Urinary bladder (tissue), 4 donors: Measurements from ENCODE around the gene CHMP2B. TPM values are rescaled to one million over a fixed set of nuclear protein-coding genes. Genes with fewer than 3 reads are reported as not detected.

Experiments used
- DNase-seq: peaks from one replicate; pipeline ENCODE4 v3.0.0-alpha.2; 2015; ENCODE audit errors: extremely low spot score
- H3K27ac ChIP-seq: one replicate; pipeline ENCODE4 v1.5.1; 2013; ENCODE audit warnings: low read depth, mild to moderate bottlenecking, moderate library complexity
- H3K36me3 ChIP-seq: one replicate; pipeline ENCODE4 v1.6.1; 2013; ENCODE audit warnings: mild to moderate bottlenecking, moderate library complexity; ENCODE audit not compliant: insufficient read depth
- H3K4me1 ChIP-seq: one replicate; pipeline ENCODE4 v1.6.1; 2013; ENCODE audit warnings: mild to moderate bottlenecking, moderate library complexity; ENCODE audit not compliant: insufficient read depth
- H3K4me3 ChIP-seq: one replicate; pipeline ENCODE4 v1.5.1; 2013; ENCODE audit warnings: low read depth, low read length
- WGBS: extraction: QIAGEN DNeasy Blood & Tissue Kit; methylation state at CpG from one replicate; pipeline ENCODE4 v1.1.7; 2013; 5-methylcytosine and 5-hydroxymethylcytosine counted together
- polyA plus RNA-seq: library from polyadenylated mRNA; stranded (reverse); fragments of 200-250 nt; gene quantifications from one replicate; pipeline ENCODE4 v1.2.3, GENCODE V29; 2013
- total RNA-seq: library from RNA; depleted of rRNA; stranded (reverse); fragments of >200 nt; gene quantifications from one replicate; pipeline ENCODE4 v1.2.3, GENCODE V29; 2014
- donor health status: healthy with polysubstance abuse.
- donor health status: healthy.

CHMP2B gene, protein sequence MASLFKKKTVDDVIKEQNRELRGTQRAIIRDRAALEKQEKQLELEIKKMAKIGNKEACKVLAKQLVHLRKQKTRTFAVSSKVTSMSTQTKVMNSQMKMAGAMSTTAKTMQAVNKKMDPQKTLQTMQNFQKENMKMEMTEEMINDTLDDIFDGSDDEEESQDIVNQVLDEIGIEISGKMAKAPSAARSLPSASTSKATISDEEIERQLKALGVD
- total RNA-seq (51.1 TPM), polyA plus RNA-seq (35.9 TPM)

DNA sequence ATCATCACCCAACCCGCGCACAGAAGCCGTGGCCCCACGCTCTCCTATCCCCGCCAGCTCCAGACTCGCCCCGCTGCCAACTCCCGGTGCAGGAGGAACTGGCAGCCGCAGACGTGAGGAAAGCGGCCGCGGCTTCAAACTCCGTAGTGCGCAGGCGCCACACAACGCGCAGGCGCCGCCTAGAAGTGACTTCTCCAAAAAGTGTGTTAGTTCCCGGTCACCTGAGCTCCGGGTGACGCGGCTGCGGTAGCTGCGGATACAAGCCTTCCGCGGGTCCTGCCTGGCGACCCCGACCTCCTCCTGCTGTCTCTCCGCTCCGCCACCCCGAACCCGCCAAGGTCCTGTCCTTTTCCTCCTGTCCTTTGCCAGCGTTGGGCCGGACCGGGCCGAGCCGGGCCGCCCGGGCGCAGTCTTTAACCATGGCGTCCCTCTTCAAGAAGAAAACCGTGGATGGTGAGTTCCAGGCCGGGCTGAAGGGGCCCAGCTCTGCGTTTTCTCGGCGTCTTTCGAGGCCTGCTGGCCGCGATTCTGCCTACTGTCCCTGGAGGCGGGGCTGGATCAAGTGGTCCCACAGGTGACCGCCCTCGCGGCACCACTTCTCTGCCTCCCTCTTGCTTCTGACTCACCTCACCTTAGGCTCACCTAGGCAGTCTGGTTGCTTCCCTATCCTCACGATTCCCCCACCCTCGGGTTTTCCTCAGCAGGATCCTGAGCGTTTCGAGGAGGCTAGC is at the start of gene CHMP2B:
CHMP2B (plus strand) TSS at position 206 of the 731 bp plus-strand sequence; CDS start at position 420, 214 bp downstream.
- DNase-seq = peak; percentile 87
- Histone ChIP-seq H3K27ac (peak within 1 kb of the TSS; percentile 98), H3K4me1 (no peaks in the 10 kb centered on the region), H3K4me3 (peak within 1 kb of the TSS; percentile 76), H3K36me3 (no peaks in the 10 kb centered on the region)
- WGBS = under 1% methylated on average over 59 of the region's 59 CpGs

DNA sequence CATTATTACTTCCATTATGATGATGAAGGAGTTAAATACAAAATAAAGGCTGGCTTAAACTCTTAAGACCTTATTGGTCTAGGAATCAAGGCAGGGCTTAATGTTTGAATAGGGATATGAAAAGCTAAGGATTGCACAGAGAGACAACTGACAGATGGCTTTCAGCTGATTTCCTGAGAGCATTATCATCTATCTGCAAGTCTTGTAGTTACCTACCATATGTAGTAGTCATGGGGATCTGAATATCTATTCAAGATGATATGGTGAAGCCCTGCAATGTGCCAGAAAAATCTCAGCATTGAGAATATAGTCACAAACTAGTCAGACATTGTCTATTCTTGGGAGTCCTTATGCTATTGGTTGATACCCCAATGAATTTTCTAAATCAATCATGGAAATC is 47.5 kb upstream of the CHMP2B start:
- Histone ChIP-seq H3K4me3 (no peak overlapping the region), H3K27ac (no peak overlapping the region), H3K4me1 (no peaks in the 10 kb centered on the region), H3K36me3 (no peaks in the 10 kb centered on the region)
- no peak for DNase-seq

DNA sequence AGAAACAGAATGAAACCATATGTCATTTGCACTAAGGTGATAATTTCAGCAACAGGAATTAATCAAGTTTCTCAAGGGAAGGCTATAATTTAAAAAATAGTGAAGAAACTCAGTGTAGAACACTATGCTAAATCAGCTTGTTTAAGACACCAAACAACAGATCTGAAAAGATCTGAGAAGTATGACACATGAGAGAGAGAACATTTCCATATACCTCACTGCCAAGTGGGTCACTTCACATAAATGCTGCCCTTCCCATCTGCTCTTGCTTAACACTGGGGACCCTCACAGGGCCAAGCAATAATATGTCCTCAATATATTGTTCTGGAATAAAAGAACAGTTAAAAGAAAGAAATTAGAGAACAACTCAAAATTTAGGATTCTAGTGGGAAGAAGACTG is 45.6 kb upstream of the CHMP2B start:
- H3K27ac ChIP-seq = no peak overlapping the region
- H3K36me3 ChIP-seq = no peaks in the 10 kb centered on the region

DNA sequence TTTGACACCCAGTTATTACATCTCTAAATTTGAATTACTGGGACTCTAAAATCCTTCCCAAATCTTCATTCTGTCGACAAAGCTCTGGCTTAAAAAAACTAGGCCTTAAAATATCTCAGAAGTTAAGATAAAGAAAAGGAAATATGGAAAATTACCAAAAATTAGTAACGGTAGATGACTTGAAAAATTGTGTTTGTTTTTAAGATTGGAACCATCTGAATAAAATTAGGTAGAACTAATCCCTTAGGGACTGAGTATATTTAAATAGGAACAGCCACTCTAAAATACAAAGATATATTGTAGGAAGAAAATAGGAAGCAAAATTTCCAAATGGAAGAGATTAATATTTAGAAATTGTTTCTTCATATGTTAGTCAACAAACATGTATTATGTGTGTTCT is 45.1 kb upstream of the CHMP2B start:
- Histone ChIP-seq H3K4me3 (no peak overlapping the region), H3K4me1 (no peaks in the 10 kb centered on the region), H3K36me3 (no peaks in the 10 kb centered on the region), H3K27ac (no peak overlapping the region)
- 39% methylated on average over 2 of the region's 2 CpGs for WGBS
- no peak for DNase-seq

More for the DNA sequence above, 45.6 kb upstream of the CHMP2B start:
- H3K4me1 ChIP-seq = no peaks in the 10 kb centered on the region
- no peak for DNase-seq
- no peak overlapping the region for H3K4me3 ChIP-seq

DNA sequence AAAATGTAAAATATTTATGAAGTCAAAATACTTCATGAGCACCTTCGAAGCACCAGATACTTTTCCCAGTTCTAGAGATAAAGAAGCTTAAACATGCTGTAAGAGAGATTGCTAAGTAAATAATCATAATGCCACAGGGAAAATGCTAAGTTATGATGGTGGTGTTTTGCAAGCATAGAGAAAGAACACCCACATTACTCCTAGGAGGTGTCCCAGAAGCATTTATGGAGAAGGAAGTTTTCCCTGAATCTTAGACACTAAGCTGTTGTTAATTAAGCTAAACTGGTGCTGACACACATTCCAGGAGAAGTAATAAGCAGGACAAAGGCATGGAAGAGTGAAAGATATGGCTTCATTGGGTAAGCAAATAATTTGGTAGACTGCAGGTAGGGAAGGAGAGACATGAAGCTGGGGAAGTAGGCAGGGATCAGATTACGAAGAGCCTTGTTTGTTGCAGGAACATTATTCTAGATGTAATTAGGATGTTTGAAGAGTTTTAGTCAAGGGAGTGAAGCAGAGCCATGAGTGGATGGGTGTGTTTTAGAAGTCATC is 40.4 kb upstream of the CHMP2B start:
- 53% methylated on average over 2 of the region's 2 CpGs for WGBS
- DNase-seq = no peak
- Histone ChIP-seq H3K4me1 (no peaks in the 10 kb centered on the region), H3K4me3 (no peak overlapping the region), H3K36me3 (no peaks in the 10 kb centered on the region), H3K27ac (no peak overlapping the region)

DNA sequence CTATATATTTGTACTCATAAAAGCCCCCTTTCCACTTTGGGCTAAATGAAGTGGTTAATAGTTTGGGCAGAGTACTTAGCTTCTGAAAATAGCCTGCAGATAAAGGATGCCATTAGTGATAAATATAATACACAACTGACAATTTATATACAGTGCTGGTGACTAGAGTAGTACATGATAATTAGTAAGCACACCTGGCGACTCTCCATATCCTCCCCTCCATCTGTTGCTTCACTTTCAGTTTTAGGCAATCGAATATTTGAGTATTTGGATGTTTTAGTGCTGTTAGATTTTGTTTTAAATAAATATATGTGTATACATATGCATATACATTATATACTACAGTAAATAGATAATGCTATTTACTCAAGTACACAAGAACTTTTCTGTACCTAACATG is 35.9 kb upstream of the CHMP2B start:
- 55% methylated on average over 2 of the region's 2 CpGs for WGBS
- no peaks in the 10 kb centered on the region for H3K36me3 ChIP-seq
- no peak for DNase-seq
- no peaks in the 10 kb centered on the region for H3K4me1 ChIP-seq
- H3K4me3 ChIP-seq = no peak overlapping the region
- no peak overlapping the region for H3K27ac ChIP-seq

DNA sequence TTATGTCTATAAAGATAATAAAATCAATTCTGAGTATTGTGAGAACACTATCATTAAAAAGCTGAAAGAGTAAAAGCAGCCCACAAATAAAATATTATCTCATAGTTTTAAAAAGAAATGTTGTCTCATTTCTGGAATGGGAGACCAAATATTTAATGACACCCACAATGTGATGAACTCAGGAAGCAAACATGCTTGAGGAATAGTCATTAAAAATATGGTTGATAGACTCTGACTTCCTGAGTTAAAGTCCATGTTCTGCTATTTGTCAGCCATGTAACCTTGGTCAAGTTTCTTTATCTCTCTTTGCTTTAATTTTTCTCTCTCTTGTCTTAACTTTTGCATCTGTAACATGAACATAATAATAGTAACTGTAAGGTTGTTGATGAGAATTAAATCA is 35.5 kb upstream of the CHMP2B start:
- no peak for DNase-seq
- Histone ChIP-seq H3K36me3 (no peaks in the 10 kb centered on the region), H3K4me1 (no peaks in the 10 kb centered on the region), H3K27ac (no peak overlapping the region), H3K4me3 (no peak overlapping the region)

DNA sequence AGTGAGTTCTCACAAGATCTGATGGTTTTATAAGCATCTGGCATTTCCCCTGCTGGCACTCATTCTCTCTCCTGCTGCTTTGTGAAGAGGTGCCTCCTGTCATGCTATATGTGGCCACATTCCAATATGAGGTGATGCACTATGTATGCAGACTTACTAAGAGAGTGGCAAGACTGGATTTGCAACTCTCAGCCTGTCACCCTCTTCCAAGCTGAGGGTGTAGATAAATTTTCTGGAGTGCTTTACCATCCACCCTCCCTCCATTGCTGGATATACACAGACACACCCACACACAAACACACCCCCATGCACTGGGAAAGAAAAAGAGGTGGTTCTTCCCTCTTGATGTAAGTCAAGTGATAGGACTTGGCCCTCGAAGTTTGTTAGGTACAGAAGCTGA is 30.2 kb upstream of the CHMP2B start:
- Histone ChIP-seq H3K36me3 (no peaks in the 10 kb centered on the region), H3K4me1 (no peaks in the 10 kb centered on the region), H3K4me3 (no peak overlapping the region), H3K27ac (no peak overlapping the region)
- WGBS = 57% methylated on average over 1 of the region's 1 CpG
- no peak for DNase-seq

DNA sequence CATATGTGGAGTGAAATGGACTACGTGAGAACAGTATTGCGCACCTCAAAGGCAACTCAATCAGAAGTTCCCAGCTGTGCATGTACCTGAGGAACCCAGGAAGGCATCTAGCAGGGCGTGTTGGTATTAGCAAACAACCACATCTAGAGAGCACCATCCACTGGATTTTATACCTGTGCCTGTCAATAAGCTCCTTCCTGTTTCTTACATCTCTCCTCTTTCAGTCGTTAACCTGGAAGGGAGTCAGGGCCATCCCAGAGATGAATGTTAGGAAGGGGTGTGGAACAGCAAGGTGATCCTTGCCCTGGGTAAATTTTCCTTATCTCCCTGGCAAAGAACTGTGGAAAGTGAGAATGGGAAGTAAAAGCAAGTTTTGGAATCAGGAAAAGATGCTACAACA is 29.6 kb upstream of the CHMP2B start:
- WGBS = 70% methylated on average over 4 of the region's 4 CpGs
- Histone ChIP-seq H3K27ac (no peak overlapping the region), H3K4me1 (no peaks in the 10 kb centered on the region), H3K4me3 (no peak overlapping the region), H3K36me3 (no peaks in the 10 kb centered on the region)
- DNase-seq = no peak

DNA sequence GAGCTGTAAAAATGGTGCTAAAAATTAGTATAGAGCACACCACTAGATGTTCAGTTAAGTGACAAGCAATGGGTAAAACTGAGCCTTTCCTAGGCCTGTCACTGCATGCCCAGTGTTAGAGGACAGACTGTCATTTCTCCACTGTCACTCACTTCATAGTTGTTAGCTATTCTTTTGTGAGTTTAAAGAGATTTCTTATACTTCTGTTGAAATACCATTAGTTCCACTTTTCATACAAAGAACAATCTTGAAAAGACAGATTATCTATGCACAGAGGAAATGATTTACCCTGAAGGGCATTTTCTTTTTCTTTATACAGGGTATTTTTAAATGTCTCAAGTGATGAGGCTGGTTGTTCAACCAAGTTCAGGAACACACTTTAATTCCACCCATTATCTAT is 28.3 kb upstream of the CHMP2B start:
- Histone ChIP-seq H3K36me3 (no peaks in the 10 kb centered on the region), H3K4me1 (no peaks in the 10 kb centered on the region), H3K27ac (no peak overlapping the region), H3K4me3 (no peak overlapping the region)
- DNase-seq = no peak

DNA sequence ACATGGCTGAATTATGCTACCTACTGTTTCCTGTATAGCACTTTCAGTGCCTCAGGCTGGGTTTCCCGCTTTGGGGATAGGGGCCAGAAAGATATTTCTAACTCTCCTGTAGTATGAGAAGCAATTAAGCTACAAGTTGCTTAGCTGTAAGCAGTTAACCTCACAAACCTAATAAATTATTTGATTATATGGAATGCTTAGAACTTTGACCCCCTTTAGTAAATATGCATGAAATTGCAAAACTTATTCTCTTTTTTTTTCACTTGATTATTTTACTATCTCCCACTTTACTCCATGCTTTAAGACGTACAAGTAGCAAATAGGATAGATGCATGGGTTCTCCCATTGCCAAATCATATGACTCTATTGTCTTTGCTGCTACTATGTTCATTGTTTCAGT is 27.5 kb upstream of the CHMP2B start:
- WGBS = 71% methylated on average over 2 of the region's 2 CpGs
- H3K36me3 ChIP-seq = no peaks in the 10 kb centered on the region
- DNase-seq = no peak
- no peak overlapping the region for H3K4me3 ChIP-seq
- H3K4me1 ChIP-seq = no peaks in the 10 kb centered on the region
- H3K27ac ChIP-seq = no peak overlapping the region

DNA sequence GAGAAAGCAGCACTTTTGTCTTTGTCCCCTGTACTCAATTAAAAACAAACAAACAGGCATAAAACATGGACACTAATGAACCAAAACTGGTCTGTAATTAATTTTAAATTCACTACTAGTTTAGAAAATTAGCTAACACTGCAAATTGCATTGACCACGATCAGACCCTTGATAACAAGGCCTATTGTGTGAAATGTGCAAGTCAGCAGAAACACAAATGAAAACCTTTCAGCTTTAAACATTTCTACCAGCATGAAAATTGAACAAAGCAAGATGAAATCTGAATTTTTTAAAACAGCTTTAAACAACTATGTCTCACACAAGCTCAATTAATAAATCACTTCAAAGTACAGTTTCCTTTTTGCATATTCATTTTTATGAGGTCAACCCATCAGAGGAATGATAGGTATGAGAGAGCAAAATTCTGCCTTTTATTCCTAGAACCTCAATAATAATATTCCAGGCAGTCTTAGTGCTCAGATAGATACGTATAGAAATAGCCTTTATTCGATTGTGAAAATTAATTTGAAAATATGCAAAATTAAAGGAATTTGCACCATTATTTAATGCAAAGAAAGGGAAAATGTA is 27.0 kb upstream of the CHMP2B start:
- H3K4me1 ChIP-seq = no peaks in the 10 kb centered on the region
- 68% methylated on average over 3 of the region's 3 CpGs for WGBS
- no peak overlapping the region for H3K27ac ChIP-seq
- DNase-seq = no peak
- no peak overlapping the region for H3K4me3 ChIP-seq
- H3K36me3 ChIP-seq = no peaks in the 10 kb centered on the region

DNA sequence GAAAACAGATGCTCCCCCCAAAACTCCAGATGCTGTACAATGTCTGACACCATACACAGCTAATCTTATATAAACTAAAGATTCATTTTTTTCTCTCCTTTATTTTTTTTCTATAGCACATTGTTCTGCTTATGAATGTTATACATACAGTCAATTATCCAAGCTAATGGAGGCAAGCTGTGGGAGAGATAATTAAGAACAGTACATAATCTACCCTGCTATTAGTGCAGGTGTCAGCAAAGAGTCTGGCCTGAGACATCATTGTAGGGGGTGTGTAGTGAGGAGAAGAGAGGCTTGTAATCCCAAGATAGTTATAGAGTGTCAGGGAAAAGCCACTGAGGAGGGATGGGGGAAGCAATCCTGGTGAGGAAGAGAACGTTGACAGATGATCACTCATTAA is 25.4 kb upstream of the CHMP2B start:
- H3K27ac ChIP-seq = no peak overlapping the region
- H3K36me3 ChIP-seq = no peaks in the 10 kb centered on the region
- H3K4me1 ChIP-seq = no peaks in the 10 kb centered on the region
- no peak overlapping the region for H3K4me3 ChIP-seq
- 38% methylated on average over 1 of the region's 1 CpG for WGBS
- DNase-seq = no peak

DNA sequence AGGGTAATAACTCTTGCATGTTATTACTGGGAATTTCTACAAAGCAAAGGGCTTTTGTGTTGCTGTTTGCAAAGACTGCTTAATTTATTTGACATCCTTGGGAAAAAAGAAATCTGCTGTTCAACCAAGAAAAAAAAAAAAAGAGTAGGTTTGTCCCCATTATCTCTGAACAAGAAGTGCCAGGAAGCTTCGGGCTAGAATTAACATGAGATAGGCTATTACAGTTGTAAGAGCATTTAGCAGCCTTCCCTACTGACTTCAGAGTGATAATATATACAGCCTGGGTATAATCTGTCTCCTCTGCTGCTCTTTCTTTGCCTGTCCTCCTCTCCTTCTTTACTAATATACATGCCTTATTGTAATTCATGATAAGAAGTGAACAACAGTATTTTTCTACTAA is 23.3 kb upstream of the CHMP2B start:
- no peak overlapping the region for H3K27ac ChIP-seq
- H3K36me3 ChIP-seq = no peaks in the 10 kb centered on the region
- no peak overlapping the region for H3K4me3 ChIP-seq
- no peak for DNase-seq
- H3K4me1 ChIP-seq = no peaks in the 10 kb centered on the region
- 21% methylated on average over 1 of the region's 1 CpG for WGBS
